ENCODE data around the gene PCSK5. TPM values are rescaled to one million over a fixed set of nuclear protein-coding genes. Genes with fewer than 3 reads are reported as not detected.

The PCSK5 gene
- total and polyA plus RNA-seq, 2 of the 8 experiments (the other 6 are each of a cell fraction or from before 2014, with no cell fraction given): 5.5 to 10.7 TPM

- WGBS, 2 experiments (ENCODE audit: extremely low coverage in 1 of 2, insufficient coverage in 1 of 2, insufficient read length in 1 of 2, insufficient replicate concordance in 2 of 2, low coverage in 1 of 2, low lambda C conversion rate in 2 of 2, missing lambda C conversion rate in 1 of 2): 81% methylated on average over 10 of the region's 10 CpGs; no CpG with 5 or more reads in 1 of the 2 experiments
- H2BK5ac ChIP-seq (ENCODE audit: low read depth, low read length): no peak overlapping the region
- H4K91ac ChIP-seq (replicated peaks; ENCODE audit: insufficient read length, low read length): no peak overlapping the region
- no peak overlapping the region for H3K56ac ChIP-seq (replicated peaks; ENCODE audit: insufficient read length, low read depth, low read length)
- no peak overlapping the region for H3K18ac ChIP-seq (ENCODE audit: extremely low read depth, low read length)
- peaks cover 0 to 18% (median 10%) of the 10 kb centered on the region in 4 experiments; a peak in 5 of 7 replicates for H3K4me1 ChIP-seq (replicated peaks in 1 of 4; ENCODE audit: control insufficient read depth in 3 of 4, insufficient read depth in 4 of 4, low read length in 3 of 4)
- POLR2A ChIA-PET (ENCODE audit: partially characterized antibody): no interaction called here
- H2AK5ac ChIP-seq (ENCODE audit: low read depth, low read length): no peak overlapping the region
- H2BK20ac ChIP-seq (ENCODE audit: low read length): no peak overlapping the region
- H3K4ac ChIP-seq (replicated peaks; ENCODE audit: insufficient read length, low read depth, low read length): no peak overlapping the region
- H4K8ac ChIP-seq (ENCODE audit: extremely low read depth, insufficient read depth, low read length): no peak overlapping the region
- no peak overlapping the region for H2BK15ac ChIP-seq (ENCODE audit: low read length)
- H3K79me1 ChIP-seq (ENCODE audit: low read depth, low read length): no peaks in the 10 kb centered on the region
- H3K4me2 ChIP-seq (ENCODE audit: insufficient read depth in 1 of 2, low read depth in 2 of 2, low read length in 2 of 2): no peak overlapping the region
- FAIRE-seq (no peak), DNase-seq (ENCODE audit: low read depth in 1 of 2, low spot score in 2 of 2) (no peak)
- H3K14ac ChIP-seq (ENCODE audit: insufficient read length): no peak overlapping the region
- no peak overlapping the region for H3K9ac ChIP-seq (replicated peaks in 1 of 4; ENCODE audit: extremely low read depth in 1 of 4, low read depth in 3 of 4, low read length in 3 of 4)
- H3K79me2 ChIP-seq (ENCODE audit: control insufficient read depth in 1 of 2, insufficient read depth in 2 of 2, low read length in 2 of 2): no peaks in the 10 kb centered on the region
- no peak overlapping the region for H3K27ac ChIP-seq (ENCODE audit: low read depth, low read length)
- no peak overlapping the region for H2BK120ac ChIP-seq (replicated peaks; ENCODE audit: low read depth, low read length)
- H3K9me3 ChIP-seq (ENCODE audit: insufficient read depth in 2 of 2, low read depth in 1 of 2, low read length in 1 of 2): no peaks in the 10 kb centered on the region
- no peaks in the 10 kb centered on the region; a peak in 1 of 8 replicates for H3K36me3 ChIP-seq (ENCODE audit: control insufficient read depth in 2 of 4, insufficient read depth in 4 of 4, low read length in 3 of 4)
- CTCF ChIA-PET (ENCODE audit: partially characterized antibody): interaction anchor here (1.3 kb wide), 1 partner anchor 11 kb away, joined by 3 read pairs; no protein-coding TSS in a partner anchor
- H4K5ac ChIP-seq (ENCODE audit: insufficient read length, low read depth, low read length): no peak overlapping the region
- H4K20me1 ChIP-seq (replicated peaks in 1 of 2; ENCODE audit: control insufficient read depth in 1 of 2, insufficient read depth in 2 of 2, low read length in 2 of 2): no peaks in the 10 kb centered on the region
- H3K4me3 ChIP-seq (ENCODE audit: extremely low read depth in 1 of 4, insufficient read depth in 2 of 4, low read depth in 3 of 4, low read length in 4 of 4): no peak overlapping the region
- H2BK12ac ChIP-seq (ENCODE audit: low read depth, low read length): no peak overlapping the region
- H3K23ac ChIP-seq (ENCODE audit: insufficient read length): no peak overlapping the region
- H3K27me3 ChIP-seq (replicated peaks in 1 of 4; ENCODE audit: control insufficient read depth in 3 of 4, extremely low read depth in 1 of 4, insufficient read depth in 3 of 4, low read length in 3 of 4): peaks cover 0 to 2% (median 0%) of the 10 kb centered on the region in 4 experiments; a peak in 2 of 7 replicates
- no peaks in the 10 kb centered on the region for H3K23me2 ChIP-seq (ENCODE audit: low read depth, low read length)
- H2AFZ ChIP-seq (ENCODE audit: low read length): no peak overlapping the region
- TF ChIP-seq YY1 (IDR thresholded peaks at IDR 0.05; ENCODE audit: low read depth, low read length): no peak
- no peak for TF ChIP-seq KDM5A (IDR thresholded peaks at IDR 0.05; ENCODE audit: low read length)
- TF ChIP-seq RBBP5 (IDR thresholded peaks at IDR 0.05; ENCODE audit: borderline replicate concordance, low read depth, low read length): no peak
Measured at GRCh38 chr9:76020652-76021051, 130.2 kb downstream of the PCSK5 start.
